GM19468 (cell line): Measurements from ENCODE around the gene XPNPEP3.
"Not testable (repeated sequence)": the region's sequence is repeated elsewhere in the genome, so short reads cannot be mapped to it uniquely, and the experiment has no call there.

Experiments
- ATAC-seq: cut with Tn5 transposase; IDR thresholded peaks from one replicate; pipeline ENCODE4 v1.9.1; 2021; ENCODE audit warnings: mild to moderate bottlenecking, moderate library complexity, moderate number of reproducible peaks; ENCODE audit not compliant: unreplicated experiment; ENCODE audit errors: extremely low read depth

XPNPEP3 gene

DNA sequence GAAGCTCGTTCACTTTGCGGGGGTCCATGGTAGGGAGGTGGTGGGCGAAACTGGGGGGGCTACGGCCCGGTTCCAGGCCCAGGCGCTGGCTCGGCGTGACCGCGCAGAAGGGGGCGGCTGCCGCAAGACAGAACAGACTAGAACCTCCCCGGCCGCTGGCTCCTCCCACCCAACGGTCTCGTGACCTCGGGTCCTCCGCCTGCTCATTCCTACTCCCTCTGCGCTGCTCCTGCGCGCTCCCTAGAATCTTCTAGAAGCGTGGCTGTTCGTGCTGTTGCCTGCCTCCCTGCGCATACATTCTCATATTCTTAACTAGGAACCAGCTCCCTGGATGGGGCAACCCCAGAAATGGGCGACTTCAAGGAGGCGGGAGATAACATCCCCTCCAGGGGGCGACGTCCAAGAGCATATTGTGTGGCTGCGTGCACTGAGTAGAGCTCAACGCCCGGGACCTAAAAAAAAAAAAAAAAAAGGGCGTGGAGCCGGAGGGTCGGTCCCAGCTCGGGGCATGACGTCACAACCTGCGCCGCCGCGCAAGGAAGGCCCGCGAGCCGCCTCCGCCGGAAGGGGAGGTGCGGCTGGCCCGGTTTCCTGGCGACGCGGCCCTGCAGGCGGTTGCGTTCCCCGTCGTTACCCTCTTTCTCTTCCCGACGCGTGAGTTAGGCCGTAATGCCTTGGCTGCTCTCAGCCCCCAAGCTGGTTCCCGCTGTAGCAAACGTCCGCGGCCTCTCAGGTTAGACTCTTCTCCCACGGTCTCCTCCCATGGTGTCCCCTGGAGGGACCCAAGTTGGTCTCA lies at the start of gene XPNPEP3, which contains the start of gene ST13:
XPNPEP3 (plus strand) TSS at position 636 of the 796 bp plus-strand sequence; CDS start at position 670, 34 bp downstream.
ST13 (minus strand) TSS at position 127 of the 796 bp plus-strand sequence; CDS start at position 28, 99 bp downstream.
- peak; percentile 64 for ATAC-seq

GRCh38 chr22:40808018-40808841 lies 48.7 kb upstream of the XPNPEP3 start:
- no peak for ATAC-seq

GRCh38 chr22:40813912-40814315 lies 43.0 kb upstream of the XPNPEP3 start:
- ATAC-seq = no peak

DNA sequence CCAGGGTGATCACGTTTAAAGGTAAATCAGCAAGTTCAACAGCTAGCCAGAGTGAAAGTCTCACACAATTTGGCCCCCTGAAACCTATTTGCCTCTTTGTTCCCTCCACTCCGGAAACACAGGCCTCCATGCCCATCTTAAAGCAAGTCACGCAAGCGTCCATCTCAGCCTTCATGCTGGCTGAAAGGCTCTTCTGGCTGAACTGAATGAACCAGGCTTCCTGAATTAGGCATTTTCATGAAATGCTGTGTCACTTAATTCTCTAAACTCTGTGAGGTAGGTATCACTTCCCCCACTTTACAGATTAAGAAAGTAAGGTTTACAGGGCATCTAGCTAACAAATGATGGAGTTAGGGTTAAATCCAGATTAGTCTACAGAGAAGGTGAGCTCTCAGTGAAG lies 39.2 kb upstream of the XPNPEP3 start:
- ATAC-seq = no peak

DNA sequence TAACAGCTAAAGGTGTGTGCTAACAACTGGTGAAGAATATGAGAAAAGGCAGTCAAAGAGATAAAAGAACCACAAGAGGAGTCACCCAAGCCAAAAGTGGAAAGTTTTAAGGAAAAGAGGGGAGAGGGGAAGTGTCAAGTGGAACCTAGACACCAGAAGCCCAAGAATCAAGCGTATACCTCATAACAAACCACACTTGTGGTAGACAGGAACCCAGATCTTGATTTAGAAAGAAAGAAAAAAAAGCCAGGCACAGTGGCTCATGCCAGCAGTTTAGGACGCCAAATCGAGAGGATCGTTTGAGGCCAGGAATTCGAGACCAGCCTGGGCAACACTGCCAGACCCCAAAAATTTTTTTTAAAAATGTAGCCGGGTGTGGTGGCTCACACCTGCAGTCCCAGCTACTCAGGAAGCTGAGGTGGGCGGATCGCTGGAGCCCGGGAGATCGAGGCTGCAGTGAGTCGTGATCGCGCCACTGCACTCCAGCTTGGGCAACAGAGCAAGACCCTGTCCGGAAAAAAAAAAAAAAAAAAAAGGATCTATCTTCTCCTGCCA lies 38.7 kb upstream of the XPNPEP3 start:
- no peak for ATAC-seq

- no peak for ATAC-seq
Observed at GRCh38 chr22:40818747-40819598, 38.0 kb upstream of the XPNPEP3 start, which contains the start of gene SLC25A17. SLC25A17 (minus strand) TSS chr22:40819346; CDS start chr22:40819248, 98 bp downstream.

GRCh38 chr22:40819599-40820140 lies 37.3 kb upstream of the XPNPEP3 start:
- no peak for ATAC-seq

DNA sequence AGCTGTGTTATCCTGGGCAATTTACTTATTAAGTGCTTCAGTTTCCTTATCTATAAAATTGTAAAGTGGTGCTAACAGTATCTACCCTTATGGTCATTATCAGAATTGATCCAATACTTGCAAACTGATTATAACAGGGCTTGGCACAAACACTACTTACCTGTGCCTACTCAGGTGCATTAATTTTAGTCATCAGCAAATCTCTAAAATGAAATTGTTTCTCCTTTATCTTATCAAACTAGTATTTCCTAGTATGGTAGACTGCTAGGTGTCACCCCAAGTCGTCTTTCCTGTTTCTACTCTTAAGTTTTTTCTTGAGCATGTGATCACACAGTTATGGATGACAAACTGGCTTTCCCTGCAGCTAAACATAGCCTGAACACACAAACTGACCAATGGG lies 33.5 kb upstream of the XPNPEP3 start:
- ATAC-seq = no peak

- ATAC-seq = not testable (repeated sequence)
Observed at GRCh38 chr22:40826292-40826691, 30.7 kb upstream of the XPNPEP3 start.

- ATAC-seq = no peak
Observed at GRCh38 chr22:40826984-40827741, 29.8 kb upstream of the XPNPEP3 start.

DNA sequence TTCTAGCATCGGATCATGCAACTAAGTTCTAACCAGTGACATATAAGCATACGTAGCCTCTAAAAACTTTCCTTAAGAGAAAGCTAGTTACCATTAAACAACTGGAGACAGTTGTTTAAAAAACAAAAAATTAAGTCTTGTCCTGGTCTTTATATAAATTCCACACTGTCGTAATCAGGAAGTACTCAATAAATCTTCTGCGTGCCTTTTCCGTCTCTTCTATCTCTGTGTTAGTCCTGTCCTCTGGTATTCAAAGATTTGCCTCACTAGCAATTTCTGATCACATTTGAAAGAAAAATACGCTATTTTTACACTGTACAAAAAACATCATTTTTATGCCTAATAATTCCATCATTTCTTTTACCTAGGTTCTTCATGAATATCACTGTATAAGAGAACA lies 27.8 kb upstream of the XPNPEP3 start:
- no peak for ATAC-seq

DNA sequence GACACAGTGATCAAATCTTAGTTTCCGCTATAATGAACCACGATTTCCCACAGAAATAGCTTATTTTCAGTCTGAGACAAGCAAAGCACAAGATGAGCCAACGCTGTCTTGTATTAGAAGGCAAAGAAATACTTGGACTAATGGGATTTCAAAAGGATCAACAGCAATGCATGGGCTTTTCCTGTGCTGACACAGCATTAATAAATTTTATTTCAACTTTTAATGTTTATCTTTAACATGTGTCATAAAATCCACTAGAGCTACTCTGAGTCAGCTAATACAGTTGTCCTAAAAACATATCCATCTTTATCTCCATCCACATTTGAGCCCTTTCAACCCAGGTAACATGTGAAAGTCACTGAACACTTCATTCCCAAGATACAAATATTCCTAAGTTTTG lies 22.3 kb upstream of the XPNPEP3 start:
- ATAC-seq = no peak

DNA sequence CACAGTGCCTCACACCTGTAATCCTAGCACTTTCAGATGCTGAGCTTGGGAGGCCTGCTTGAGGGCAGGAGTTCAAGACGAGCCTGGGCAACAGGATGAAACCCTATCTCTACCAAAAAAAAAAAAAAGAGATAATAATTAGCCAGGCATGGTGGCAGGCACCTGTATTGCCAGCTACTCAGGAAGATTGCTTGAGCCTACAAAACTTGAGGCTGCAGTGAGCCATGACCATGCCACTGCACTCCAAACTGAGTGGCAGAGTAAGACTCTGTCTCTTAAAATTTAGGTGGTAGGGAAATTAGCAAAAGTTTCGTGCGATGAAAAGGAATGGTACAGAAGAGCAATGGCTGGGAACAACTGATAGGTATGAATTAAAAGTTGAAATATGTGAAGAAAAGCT lies 18.5 kb upstream of the XPNPEP3 start:
- ATAC-seq = no peak

DNA sequence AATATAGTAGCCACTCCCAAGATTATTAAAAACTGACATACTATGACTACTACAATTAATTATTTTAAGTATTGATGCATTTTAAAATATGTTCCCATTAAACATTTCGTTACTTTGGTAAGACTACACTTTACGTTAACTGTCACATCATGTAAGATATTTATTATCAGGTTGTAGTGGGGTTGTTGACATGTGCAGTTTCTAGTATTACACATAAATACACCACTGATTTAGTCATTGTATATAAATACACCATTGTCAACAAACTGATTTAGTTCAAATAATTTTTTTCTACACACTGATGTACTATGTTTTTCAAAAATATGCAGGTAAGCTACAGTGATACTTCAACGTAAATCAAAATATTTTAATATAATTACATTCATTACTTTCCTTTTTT lies 12.0 kb upstream of the XPNPEP3 start:
- ATAC-seq = no peak

- not testable (repeated sequence) for ATAC-seq
Observed at GRCh38 chr22:40845816-40846215, 11.1 kb upstream of the XPNPEP3 start.

DNA sequence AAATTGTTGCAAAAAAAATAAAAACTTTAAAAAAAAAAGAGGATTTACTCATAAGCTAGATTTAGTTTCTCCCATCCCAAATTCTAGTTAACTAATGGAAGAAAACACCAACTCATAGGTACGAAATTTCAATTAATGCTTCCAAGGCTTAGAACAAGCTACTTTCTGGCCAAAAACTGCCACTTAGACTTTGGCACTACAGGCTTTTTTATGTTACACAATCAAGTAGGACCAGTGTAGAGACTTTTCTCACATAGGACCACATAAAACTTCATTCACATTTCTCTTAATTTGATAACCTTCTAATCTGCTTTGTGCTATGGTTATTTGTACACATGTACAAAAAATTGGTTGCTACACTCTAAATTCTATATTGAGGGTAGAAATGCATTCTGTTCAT lies 3.6 kb upstream of the XPNPEP3 start:
- ATAC-seq = no peak

DNA sequence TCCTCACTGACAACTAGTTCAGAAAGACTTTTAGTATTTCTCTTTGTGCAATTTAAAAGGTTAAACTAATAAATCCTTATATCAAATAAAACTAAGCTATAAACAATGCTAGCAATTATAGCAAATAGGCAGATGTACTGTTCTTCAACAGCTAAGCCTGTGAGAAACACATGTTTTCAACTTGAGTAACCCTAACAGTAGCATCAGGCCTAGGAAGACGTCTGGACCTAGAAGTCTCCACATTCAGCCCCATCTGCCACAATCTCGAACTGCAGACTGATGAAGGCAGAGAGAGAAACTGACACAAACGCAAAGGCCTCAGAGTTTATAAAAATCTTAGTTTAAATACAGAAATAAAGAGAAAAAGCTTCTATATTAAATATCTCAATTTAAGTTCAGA lies 3.0 kb upstream of the XPNPEP3 start:
- no peak for ATAC-seq

- ATAC-seq = no peak
Observed at GRCh38 chr22:40855071-40855978, 1.6 kb upstream of the XPNPEP3 start.
